LNCAP (cell line): ENCODE results near the gene ELMO1.

Experiments
- TF ChIP-seq, protein P1 (sequence below): fragments of 450-650 bp; IDR thresholded peaks from 2 replicates; pipeline ENCODE4 v1.5.1; 2017; ENCODE audit warnings: mild to moderate bottlenecking

ELMO1 gene

DNA sequence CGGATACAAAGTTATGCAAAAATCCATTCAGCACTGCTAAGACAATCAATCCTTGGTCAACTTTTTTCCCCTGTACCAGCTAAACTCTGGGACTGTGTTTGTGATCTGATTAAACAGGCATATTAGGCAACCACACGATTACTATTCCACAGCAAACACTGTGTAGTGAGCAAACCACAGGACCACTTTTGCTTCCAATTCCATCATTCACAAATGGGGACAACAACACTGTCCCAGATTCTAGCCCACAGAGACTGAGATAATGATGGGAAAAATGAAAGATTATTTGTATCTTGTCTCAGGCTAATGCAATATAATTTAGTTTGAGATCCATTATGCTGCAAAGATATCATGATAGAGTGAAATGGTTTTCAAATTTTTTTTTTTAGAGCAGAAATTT lies 560.7 kb downstream of the ELMO1 start:
- TF ChIP-seq, protein P1, sequence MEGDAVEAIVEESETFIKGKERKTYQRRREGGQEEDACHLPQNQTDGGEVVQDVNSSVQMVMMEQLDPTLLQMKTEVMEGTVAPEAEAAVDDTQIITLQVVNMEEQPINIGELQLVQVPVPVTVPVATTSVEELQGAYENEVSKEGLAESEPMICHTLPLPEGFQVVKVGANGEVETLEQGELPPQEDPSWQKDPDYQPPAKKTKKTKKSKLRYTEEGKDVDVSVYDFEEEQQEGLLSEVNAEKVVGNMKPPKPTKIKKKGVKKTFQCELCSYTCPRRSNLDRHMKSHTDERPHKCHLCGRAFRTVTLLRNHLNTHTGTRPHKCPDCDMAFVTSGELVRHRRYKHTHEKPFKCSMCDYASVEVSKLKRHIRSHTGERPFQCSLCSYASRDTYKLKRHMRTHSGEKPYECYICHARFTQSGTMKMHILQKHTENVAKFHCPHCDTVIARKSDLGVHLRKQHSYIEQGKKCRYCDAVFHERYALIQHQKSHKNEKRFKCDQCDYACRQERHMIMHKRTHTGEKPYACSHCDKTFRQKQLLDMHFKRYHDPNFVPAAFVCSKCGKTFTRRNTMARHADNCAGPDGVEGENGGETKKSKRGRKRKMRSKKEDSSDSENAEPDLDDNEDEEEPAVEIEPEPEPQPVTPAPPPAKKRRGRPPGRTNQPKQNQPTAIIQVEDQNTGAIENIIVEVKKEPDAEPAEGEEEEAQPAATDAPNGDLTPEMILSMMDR: no peak

DNA sequence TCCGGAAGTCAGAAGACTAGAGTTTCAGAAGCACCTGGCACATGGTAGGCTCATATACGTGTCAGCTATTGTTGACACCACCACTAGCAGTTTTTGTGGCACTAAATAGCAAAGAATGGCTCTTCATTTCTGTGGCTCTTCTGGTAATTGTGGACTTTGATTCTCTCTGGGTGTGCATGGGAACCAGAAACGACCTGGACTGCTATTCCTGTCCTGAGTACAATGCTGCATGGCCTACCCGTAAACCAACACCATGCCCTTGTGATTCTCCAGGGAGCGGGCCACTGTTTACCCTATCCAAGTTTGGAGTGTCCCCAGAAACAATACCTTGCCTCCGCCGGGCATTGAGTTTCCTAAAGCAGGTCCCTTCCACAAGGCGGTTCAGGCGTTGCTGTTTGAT lies 561.4 kb downstream of the ELMO1 start:
- TF ChIP-seq, protein P1: no peak

DNA sequence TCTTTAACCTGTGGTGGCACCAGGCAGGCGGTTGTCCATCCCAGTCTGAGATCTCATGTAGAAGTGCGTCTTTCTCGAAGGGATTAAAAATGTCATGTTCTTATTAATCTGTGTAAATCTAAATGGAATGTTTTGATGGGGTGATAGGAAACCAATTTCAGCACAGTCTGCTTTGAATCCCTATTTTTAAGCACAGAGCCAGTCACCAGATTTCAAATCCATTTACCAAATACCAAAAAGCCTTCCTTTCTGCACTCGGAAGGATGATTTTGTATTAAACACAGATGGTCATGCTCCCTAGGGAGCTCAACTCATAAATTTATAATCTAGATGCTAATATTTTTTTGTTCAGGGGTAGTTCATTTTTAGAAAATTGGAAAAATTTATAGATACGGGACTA lies 563.8 kb downstream of the ELMO1 start:
- TF ChIP-seq, protein P1: no peak

DNA sequence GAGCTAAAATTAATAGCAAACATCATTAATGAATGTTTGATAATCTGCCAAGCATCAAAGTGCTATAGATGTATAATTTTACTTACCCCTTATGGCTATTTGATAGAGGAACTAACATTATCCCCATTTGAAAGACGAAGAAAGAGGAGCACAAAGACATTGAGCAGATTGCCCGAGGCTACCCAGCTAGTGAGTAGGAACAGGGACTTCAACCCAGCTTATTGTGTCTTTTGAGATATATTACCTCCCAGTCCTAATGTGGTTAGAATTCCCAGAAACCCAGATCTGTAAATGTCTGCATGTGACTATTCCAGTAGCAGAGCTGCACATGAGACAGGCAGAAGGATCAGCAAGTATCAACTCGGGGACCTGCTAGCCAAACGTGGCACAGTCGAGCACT lies 564.3 kb downstream of the ELMO1 start:
- TF ChIP-seq, protein P1: no peak

DNA sequence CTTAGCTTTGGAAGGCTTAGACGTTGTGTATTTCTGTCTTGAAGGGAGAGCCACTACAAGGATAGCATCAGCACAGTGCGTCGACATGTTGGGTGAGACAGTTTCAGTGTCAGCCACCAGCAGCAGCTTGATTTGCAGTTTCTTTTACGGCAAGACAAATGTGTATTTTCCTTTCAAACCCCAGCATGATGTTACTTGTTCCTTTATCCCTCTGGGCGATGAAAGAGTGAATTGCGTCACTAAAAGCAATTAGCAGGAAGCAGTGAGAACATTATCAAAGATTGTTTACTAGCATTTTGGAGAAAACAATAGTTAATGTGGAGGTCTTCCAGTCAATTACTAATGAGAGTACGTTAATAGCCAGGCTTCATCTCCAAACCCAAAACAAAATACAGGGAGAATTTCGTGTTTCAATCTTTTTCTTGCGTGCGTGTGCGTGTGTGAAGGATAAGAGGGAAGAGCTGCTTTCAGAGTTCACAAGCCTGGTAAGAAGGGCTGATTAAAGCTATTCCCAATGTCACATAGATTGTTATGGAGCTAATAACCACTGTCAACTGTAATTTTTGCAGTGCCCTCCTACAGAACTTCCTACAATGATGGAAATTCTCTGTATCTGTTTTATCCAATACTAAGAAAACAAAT lies 567.3 kb downstream of the ELMO1 start:
- TF ChIP-seq, protein P1: no peak

DNA sequence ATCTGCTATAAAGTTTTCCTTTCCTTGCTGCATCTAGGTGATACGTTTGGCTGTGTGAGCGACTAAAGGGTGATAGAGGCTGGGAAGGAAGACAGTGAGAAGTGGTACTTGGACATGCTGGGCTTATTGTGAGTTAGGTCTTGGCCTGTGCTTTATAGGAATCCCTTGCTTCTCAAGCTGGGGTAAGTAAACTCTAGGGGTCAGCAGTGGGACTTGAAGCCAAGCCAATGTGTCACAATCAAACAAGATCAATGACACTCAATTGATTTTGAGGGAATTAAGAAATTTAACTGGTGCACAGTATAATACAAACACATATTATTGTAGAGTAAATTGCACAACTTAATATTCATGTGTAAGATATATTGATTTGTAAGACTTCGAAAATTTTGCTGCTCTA lies 568.6 kb downstream of the ELMO1 start:
- TF ChIP-seq, protein P1: no peak

DNA sequence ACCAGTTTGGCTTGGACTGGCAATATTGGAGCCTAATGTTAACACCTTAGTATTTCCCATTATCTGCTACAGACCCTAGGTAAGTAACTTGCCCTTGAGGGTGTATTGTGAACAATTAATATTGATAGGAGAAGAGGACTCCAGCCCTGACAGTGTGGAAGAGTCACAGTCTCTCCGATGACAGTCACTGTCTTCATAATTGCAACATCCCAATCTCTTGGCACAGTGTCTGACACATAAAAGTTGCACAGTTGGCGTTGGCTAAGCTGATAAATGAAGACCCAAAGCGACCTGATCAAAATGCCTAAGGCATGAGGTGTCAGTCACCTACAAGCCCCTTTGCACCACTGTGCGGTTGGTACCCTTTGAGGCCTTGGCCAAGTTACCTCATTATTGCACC lies 569.6 kb downstream of the ELMO1 start:
- TF ChIP-seq, protein P1: no peak

DNA sequence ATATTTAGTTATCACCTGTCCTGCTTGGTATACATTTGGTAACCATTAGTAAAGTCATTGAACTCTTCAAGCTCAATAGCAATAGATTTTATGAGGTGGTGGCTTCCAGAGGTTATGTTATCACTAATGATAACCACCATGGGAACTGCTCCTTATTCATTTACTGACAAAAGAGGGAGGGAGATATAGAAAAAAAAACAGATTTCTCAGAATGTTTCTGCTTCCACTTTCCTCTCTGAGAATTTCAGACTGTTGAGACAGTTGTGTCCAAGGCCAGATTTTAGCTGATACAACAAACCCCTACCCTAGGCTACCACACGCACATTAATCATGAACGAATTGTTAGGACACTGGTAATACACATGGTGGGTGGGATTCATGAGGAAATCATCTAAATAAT lies 570.4 kb downstream of the ELMO1 start:
- TF ChIP-seq, protein P1: no peak
